Parathyroid adenoma (tissue), 2 donors: ENCODE results near the gene HRAS.

Source experiments
- H2AFZ ChIP-seq: fragments of 300-600 bp; sonication (generic); one replicate; pipeline ENCODE4 v1.7.0; 2017; ENCODE audit warnings: antibody characterized with exemption, mild to moderate bottlenecking
- H3K27ac ChIP-seq: fragments of 300-600 bp; sonication (generic); one replicate; pipeline ENCODE4 v1.7.0; 2017
- H3K27me3 ChIP-seq: fragments of 300-600 bp; sonication (generic); one replicate; pipeline ENCODE4 v1.7.0; 2017; ENCODE audit warnings: low read length; ENCODE audit not compliant: control insufficient read depth, insufficient read depth
- H3K36me3 ChIP-seq: fragments of 300-600 bp; sonication (generic); one replicate; pipeline ENCODE4 v1.7.0; 2017; ENCODE audit warnings: low read length; ENCODE audit not compliant: control insufficient read depth, insufficient read depth
- H3K4me1 ChIP-seq: fragments of 300-600 bp; sonication (generic); one replicate; pipeline ENCODE4 v1.7.0; 2017; ENCODE audit warnings: control low read depth
- H3K4me2 ChIP-seq: fragments of 300-600 bp; sonication (generic); one replicate; pipeline ENCODE4 v1.7.0; 2017; ENCODE audit warnings: low read length
- H3K4me3 ChIP-seq: fragments of 300-600 bp; sonication (generic); one replicate; pipeline ENCODE4 v1.7.0; 2017; ENCODE audit warnings: low read depth, low read length
- H3K79me2 ChIP-seq: fragments of 300-600 bp; sonication (generic); one replicate; pipeline ENCODE4 v1.7.0; 2017; ENCODE audit warnings: control low read depth
- H3K9ac ChIP-seq: fragments of 300-600 bp; sonication (generic); one replicate; pipeline ENCODE4 v1.7.0; 2017; ENCODE audit warnings: mild to moderate bottlenecking
- H3K9me3 ChIP-seq: fragments of 300-600 bp; sonication (generic); one replicate; pipeline ENCODE4 v1.7.0; 2017; ENCODE audit warnings: low read length; ENCODE audit not compliant: control insufficient read depth
- TF ChIP-seq, protein P1 (sequence below): fragments of 300-600 bp; sonication (generic); IDR thresholded peaks from one replicate; pipeline ENCODE4 v1.7.0; 2017; ENCODE audit warnings: antibody characterized with exemption, mild to moderate bottlenecking
- donor health status: primary hyperparathyroidism.

Gene HRAS

GRCh38 chr11:530960-531831 lies 4.2 kb downstream of the HRAS start:
- Histone ChIP-seq H3K4me2 (no peak overlapping the region), H3K27ac (no peak overlapping the region), H3K27me3 (no peaks in the 10 kb centered on the region), H2AFZ (no peak overlapping the region), H3K79me2 (no peaks in the 10 kb centered on the region), H3K9ac (no peak overlapping the region), H3K9me3 (no peaks in the 10 kb centered on the region), H3K4me1 (no peaks in the 10 kb centered on the region), H3K4me3 (no peak overlapping the region), H3K36me3 (no peaks in the 10 kb centered on the region)
- TF ChIP-seq, protein P1, sequence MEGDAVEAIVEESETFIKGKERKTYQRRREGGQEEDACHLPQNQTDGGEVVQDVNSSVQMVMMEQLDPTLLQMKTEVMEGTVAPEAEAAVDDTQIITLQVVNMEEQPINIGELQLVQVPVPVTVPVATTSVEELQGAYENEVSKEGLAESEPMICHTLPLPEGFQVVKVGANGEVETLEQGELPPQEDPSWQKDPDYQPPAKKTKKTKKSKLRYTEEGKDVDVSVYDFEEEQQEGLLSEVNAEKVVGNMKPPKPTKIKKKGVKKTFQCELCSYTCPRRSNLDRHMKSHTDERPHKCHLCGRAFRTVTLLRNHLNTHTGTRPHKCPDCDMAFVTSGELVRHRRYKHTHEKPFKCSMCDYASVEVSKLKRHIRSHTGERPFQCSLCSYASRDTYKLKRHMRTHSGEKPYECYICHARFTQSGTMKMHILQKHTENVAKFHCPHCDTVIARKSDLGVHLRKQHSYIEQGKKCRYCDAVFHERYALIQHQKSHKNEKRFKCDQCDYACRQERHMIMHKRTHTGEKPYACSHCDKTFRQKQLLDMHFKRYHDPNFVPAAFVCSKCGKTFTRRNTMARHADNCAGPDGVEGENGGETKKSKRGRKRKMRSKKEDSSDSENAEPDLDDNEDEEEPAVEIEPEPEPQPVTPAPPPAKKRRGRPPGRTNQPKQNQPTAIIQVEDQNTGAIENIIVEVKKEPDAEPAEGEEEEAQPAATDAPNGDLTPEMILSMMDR = no peak

DNA sequence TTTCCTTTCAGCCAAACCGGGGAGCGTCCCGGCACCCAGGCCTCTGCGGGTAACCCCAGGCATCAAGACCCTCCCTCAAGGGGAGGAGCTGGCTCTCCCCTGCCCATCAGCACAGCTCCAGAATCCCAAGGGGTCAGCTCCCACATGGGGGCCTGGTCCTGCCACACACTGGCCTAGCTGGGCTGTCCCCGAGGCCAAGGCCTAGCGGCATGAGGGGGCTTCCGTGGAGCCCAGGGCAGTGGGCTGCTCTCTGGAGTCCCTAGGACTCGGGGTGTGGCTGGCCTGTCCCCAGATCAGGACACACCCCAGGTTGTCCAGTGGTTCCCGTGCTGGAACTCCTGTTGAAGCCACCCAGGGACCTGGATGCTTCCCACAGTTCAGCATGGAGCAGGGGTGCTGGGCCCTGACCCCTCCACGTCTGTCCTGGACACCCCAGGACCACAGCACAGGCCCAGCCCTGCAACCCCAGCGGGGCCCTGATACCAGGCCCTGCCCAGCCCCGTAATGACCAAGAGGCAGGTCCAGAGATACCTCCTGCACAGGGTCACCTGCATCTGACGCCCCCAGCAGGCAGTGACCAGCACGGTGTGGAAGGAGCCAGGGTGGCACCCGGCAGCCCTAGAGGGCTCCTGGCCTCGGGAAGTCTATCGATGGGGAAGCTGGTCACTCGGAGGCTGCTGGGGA lies 5.5 kb downstream of the HRAS start:
- Histone ChIP-seq H3K36me3 (no peaks in the 10 kb centered on the region), H2AFZ (no peak overlapping the region), H3K79me2 (no peaks in the 10 kb centered on the region), H3K4me1 (no peaks in the 10 kb centered on the region), H3K27me3 (no peaks in the 10 kb centered on the region), H3K27ac (no peak overlapping the region), H3K9ac (no peak overlapping the region), H3K9me3 (no peaks in the 10 kb centered on the region), H3K4me3 (no peak overlapping the region), H3K4me2 (no peak overlapping the region)
- TF ChIP-seq, protein P1 = no peak

DNA sequence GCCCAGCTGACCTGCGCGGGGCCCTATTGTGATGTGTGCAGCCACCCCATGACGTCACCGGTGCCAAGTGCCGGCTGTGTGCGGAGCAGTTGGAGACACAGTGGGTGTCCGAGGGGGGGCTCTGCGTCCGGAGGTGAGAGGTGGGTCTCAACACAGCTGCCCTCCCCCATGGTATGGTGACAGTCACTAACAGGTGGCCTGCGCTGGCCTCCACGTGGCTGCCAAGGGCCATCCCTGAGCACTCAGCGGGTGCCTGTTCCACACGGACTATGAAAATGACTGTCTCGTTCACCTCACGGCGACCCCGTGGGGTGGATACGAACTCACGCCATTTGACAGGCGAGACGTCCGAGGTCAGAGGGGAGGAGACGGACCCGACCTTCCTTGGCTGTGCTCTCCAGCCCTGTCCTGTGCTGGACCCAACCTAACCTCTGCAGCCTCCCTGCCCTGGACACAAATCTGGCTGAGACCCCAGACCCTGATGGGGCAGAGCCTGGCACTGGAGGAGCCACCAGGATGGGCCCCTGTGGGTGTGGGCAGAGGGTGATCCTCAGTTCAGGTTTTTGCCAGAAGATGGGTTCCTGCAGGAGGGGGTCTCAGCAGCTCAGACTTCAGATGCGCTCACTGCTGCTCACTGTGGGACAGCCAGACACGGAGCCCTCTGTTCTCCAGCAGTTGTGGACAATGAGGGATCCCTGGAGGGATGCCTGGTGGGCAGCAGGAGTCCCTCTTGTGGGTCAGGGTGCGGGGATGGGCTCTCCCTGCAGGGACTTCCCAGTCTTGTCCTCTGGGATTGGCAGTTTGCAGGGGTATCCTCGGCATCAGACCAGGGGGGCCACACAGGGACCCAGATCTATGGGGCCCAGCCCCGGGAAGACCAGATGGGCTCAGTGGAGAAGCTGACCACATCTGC lies 6.3 kb downstream of the HRAS start:
- no peak overlapping the region for H3K27ac ChIP-seq
- H3K4me2 ChIP-seq = no peak overlapping the region
- no peak overlapping the region for H3K9ac ChIP-seq
- H3K36me3 ChIP-seq = no peaks in the 10 kb centered on the region
- TF ChIP-seq, protein P1 = no peak
- H3K4me3 ChIP-seq = no peak overlapping the region
- H3K27me3 ChIP-seq = no peaks in the 10 kb centered on the region
- no peaks in the 10 kb centered on the region for H3K4me1 ChIP-seq
- H3K9me3 ChIP-seq = no peaks in the 10 kb centered on the region
- no peaks in the 10 kb centered on the region for H3K79me2 ChIP-seq
- no peak overlapping the region for H2AFZ ChIP-seq

DNA sequence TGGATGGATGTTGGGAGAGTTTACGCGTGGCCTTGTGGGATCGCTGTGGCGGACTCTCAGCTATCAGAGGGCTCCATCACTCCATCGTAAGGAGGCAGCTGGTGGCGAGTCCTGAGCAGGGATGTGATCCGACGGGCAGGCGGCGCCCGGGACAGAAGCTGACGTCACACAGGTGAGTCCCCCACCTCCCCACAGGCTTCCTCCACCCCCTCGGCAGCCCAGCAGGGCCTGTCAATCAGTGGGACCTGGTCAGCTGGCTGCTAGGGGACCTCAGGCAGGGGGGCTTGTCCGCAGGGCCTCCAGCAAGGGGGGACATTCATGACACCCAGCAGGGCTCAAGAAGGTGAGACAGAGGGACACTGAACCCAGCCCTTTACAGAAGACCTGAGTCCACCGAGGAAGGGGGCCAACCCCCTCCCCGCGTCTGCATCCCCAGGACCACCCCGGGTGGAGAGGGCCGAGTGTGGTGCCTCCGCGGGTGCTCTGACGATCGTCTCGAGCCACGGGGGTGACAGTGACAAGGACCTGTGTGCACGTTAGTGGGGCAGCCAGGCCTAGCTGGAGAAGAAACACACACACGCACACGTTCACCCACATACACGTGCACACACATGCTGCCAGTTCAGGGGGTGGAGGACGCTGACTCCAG lies 7.1 kb downstream of the HRAS start:
- Histone ChIP-seq H3K9ac (no peak overlapping the region), H3K4me1 (no peaks in the 10 kb centered on the region), H3K79me2 (no peaks in the 10 kb centered on the region), H2AFZ (no peak overlapping the region), H3K27me3 (no peaks in the 10 kb centered on the region), H3K27ac (no peak overlapping the region), H3K4me2 (no peak overlapping the region), H3K36me3 (no peaks in the 10 kb centered on the region), H3K4me3 (no peak overlapping the region), H3K9me3 (no peaks in the 10 kb centered on the region)
- TF ChIP-seq, protein P1 = no peak
